Stimulated activated CD8-positive, alpha-beta memory T cell treated with anti-CD3 and anti-CD28 coated beads, Interleukin-4, amount 100 ng/mL, for 48 hours (primary cell): ENCODE results near the gene MINAR2.
A peak's percentile ranks its signal among the peaks of the same experiment; 100 is the strongest.

Experiments
- DNase-seq: peaks from one replicate; pipeline ENCODE4 v3.0.0-alpha.2; 2020

The MINAR2 gene

DNA sequence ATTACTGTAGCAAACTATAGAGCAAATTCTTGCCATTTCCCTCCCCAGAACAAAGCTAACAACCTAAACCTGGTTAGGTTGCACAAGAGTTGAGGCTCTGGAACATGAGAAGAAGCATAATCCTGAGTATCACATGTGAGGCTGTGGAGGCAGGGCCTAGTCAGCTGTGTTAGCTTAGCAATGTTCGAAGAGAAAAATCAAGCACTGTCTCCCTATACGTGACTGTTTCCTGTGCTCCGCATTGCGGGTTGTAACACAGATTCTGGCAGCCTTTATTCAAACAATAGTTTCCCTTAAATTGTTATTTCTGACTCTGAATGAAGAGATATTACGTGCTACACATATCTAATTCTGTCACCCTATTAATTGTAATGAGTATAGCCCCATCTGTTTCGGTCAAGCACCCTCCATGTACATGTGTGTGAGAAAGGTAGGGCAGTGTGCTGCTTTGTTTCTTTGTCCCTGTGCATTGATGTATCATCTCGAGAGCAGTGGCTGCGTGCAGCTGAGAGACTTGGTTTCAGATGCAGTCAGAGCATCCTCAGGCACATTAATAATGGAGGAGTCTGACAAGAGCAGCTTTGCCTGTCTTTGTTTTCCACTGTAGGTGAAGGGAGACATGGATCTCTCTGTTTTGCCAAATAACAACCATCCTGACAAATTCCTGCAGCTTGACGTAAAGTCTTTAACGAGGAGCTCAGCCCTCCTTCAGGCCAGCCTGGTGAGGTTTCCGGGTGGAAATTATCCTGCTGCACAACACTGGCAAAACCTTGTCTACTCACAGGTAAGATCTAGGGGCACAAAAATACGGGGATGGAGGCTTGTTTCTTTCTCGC, at the start of gene MINAR2:
TSS of gene MINAR2 (plus strand) at position 523 of the 836 bp plus-strand sequence. CDS start at position 620, 97 bp downstream.
- no peak for DNase-seq

GRCh38 chr5:129698661-129699060, 49.2 kb upstream of the MINAR2 start:
- no peak for DNase-seq

- DNase-seq: no peak
Observed at GRCh38 chr5:129716235-129716634, 31.7 kb upstream of the MINAR2 start.

GRCh38 chr5:129716651-129717050, 31.2 kb upstream of the MINAR2 start:
- no peak for DNase-seq

DNA sequence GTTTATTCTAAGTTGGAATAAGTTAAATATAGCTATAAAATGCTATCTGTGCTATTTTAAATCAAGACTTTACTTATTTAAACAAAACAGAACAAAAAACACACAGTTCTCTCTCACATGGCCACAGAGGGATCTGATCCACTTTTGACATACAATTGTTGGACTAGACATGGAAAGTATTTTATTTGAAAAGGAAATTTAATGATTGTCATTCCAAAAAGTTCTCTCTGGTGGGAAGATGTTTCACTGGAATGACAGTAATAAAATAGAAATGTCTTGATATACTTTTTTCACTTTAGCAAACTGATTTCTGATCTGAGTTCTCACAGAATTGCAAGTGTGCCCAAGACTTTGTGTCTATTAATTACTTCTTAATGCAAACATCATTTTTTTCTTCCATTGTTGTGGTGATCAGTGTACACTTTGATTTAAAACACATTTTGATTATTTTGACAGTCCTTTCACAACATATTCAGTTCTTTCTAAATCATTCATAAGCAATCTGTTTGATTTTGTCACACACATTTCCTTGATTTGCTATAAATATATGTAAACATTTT, 30.1 kb upstream of the MINAR2 start:
- DNase-seq: no peak

GRCh38 chr5:129718471-129719090, 29.3 kb upstream of the MINAR2 start:
- DNase-seq: no peak

DNA sequence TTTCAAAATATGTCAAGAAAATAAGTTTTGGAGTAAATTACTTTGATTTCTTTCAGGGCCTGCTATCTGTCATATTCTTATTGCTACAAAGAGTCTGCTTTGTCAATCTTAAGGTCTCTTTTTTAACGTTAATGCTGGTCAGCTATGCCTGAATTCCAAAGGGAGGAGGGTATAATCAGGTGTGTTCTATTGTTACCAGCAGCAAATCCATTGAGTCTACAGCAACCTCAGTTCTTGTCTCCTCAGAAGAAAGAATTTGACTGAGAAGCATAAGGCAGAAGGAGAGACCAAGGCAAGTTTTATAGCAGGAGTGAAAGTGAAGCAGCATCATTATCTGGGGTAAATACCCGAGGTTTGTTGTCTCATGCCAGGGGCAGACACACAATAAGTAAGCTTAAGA, 23.7 kb upstream of the MINAR2 start:
- DNase-seq: no peak

- no peak for DNase-seq
Observed at GRCh38 chr5:129724647-129725046, 23.2 kb upstream of the MINAR2 start.

- DNase-seq: no peak
Observed at GRCh38 chr5:129739773-129740172, 8.1 kb upstream of the MINAR2 start.

GRCh38 chr5:129743541-129744187, 4.2 kb upstream of the MINAR2 start:
- no peak for DNase-seq

DNA sequence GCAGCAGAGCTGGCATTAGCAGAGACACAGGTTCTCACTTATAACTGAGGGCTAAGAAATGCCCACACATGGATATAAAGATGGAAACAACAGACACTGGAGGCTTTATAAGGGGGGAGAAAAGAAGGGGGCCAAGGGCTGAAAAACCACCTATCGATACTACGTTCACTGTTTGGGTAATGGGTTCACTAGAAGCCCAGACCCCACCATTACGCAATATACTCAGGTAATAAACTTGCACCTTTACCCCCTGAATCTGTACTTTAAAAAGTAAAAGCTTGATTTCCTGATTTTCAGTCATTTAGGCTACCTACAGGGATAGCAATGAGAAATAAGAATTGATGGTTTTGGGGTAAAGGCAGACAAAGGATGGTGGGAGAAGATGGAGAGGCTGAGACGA, 1.9 kb upstream of the MINAR2 start:
- no peak for DNase-seq

DNA sequence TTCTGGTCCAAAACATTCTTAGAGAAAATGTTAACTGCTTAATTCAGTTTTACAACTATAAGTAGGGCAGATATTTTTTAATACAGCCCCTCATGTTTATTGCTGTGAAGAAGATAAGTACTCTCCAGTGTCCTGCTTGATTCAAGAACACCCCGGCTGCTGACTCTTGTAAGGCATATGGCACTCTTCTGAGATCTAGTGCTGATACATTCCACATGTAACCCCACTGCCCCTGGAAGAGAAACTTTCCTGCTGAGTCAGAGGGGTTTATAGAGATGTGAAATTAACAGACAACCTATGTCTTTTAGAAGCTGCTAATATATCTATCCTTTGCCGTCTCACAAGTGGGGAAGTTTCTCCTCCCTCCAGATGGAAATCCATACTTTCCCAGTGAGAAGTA, 1.0 kb upstream of the MINAR2 start:
- no peak for DNase-seq

DNA sequence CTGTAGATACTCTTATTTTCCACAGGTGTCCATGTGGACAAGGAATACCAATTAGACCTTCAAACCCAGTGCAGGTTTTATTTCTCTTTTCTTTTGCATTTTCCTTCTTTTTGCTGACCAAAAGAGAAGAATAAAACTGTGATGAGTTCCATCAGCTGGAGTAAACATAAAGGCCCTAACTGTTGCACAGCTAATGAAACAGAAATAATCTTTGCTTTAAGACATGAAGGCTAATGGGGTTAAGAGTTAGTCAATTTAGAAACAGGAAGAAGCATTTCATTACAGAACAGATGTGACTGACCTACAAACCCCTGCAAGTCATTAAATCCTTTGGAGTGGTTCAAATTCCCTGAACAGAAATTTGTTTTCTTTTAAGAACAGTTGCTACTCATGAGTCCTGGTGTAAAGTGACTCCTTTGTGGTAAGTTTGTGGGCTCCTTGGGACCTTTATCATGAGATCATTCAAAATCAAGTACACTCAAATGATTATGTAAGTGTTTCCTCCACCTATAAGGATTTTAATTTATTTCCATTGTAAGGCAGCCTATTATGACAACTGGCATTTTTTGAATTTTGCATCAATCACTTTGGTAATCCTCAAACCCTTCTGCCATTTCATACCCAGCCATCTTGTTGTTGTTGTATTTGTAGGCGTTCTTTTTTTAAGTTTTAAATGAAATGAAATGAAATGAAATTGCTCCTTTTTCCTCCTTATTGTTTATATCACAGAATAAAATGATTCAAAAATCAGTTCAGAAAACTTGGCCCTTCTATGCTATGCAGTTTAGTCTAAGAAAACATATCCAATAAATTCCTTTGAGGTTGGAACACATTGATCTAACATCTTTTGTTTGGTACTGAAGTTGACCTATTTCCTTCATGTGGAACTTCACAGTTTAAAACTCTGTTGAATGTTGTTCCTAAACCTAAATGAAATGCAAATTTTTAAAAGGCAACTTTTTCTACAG, 1.3 kb downstream of the MINAR2 start:
- DNase-seq: no peak

DNA sequence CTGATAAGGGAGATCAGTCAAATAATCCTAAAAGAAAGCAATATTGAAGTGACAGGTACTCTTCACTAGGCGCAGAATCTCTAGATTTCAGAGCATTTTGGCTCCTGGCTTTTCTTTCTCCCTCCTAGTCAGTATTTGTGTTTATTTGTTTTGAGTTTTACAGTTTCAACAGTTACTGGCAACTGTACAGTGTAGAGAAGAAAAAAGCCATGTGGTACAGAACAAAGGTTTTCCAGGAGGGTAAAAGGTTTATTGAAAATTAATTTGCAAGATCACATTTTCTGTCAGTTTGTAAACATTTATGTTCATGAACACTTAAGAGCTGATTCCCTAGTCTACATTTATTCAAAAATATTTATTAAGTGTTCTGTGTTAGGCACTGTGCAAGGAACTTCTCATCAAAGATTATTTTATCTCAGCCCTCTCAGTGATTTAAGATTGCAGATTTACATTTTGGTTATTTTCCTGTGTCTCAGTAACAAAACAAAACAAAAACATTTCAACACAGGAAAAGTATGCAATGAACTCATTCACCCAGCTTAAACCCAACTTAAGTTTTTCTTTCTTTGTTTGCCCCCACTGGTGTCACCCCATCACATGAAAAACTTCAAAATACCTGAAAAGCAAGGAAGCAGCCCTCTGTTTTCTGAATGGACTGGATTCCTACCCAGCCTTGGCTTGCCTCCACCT, 12.9 kb downstream of the MINAR2 start:
- DNase-seq: no peak

GRCh38 chr5:129763651-129764050, 15.8 kb downstream of the MINAR2 start:
- no peak for DNase-seq

DNA sequence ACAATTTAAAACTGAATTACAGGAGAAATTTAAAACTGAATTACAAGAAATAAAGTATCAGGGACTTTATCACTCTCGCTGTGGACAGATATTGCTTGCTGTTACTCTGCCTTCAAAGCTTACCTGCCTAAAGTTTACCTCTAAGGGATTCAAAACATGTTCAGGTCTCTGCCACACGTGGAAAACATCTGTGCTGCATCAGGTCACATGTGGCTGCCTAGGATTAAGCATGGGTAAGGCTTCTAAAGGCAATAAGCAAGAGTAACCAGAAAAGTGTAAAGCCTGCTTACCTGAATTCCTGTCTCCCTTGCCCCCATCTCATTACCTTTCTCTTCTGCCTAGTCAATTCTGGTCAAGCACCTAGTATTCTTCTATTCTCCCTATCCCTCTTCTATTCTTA, 18.9 kb downstream of the MINAR2 start:
- no peak for DNase-seq

DNA sequence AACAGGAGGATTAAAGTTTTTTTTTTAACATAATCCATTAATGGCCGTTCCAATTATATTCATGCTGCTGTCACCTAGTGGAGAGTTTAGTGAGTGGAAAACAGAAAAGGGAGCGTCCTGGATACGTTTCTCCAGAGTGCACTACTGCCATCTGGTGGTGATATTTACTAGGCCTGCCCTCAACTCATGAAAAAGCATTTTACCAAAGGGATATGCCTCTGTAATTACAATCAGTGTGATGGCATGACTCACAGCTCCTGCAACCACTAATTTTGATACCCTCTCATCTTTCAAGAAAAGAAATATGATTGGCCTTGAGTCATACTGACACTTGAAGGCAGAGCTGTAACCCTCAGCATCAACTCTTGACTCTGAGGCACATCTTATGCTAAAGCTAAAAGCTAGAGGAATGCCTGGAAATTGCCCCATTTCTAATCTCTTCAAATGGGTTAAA, 20.1 kb downstream of the MINAR2 start:
- DNase-seq: peak; percentile 69

DNA sequence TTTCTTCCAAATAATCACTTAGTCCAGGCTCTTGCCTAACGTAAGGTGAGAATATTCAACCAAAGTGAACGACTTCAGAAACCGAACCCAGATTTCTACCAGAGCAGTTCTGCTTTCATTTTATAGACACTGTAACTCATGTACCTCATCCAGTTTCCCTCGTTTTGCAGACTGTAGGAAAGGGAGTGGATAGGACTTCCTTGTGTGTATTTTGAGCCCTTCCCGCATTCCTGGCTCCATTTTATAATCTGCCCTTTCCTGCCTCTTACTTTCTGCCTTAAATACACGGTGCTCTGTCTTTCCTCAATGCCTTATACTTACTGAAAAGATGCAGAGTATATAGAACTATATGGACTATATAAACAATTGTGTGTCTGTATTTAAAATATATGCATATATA, 20.8 kb downstream of the MINAR2 start:
- DNase-seq: no peak

- DNase-seq: no peak
Observed at GRCh38 chr5:129770024-129770820, 22.3 kb downstream of the MINAR2 start.

DNA sequence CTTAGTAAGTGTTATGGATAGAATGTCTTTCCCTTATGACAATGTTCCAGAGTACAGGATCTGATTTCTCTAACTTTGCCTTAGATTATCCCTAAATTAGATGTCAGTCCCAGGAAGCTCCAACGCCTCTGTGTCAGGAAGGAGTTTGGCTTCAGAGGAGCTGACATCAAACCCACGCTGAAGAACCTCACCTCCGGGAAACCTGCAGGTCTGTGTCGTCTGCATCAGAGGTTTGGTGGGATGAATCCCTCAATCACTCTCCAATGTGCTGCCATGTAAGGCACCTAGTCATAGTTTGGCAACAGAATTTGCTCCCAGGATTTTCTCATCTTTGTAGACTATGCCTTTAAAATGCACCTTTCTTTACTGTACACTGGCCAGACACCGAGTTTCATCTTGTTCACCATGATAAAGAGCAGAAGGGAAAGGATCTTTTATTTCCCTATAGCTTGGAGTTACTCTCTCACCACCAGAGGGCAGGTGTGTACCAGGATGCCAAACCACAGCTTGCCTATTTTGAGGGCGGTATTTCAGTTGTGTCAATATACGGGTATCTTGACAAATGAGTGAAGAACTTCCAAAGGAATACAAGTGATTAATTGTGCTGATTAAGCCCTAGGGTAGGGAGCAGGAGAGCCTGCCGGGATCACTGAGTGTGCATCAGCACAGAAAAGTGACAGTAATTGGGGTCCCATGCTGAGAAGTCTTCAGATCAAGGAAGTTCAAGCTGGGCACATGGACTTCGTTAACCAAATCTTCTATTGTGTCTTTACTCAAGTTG, 23.4 kb downstream of the MINAR2 start:
- DNase-seq: peak; percentile 54
